IPS-18a (cell line): Measurements from ENCODE around the gene BCL2L12.

Experiments
- H3K27ac ChIP-seq: one replicate; pipeline ENCODE4 v1.5.1; 2013; ENCODE audit warnings: low read length
- H3K27me3 ChIP-seq: one replicate; pipeline ENCODE4 v1.6.1; 2013; ENCODE audit warnings: mild to moderate bottlenecking, low read length; ENCODE audit not compliant: control insufficient read depth, insufficient read depth
- H3K36me3 ChIP-seq: one replicate; pipeline ENCODE4 v1.6.1; 2013; ENCODE audit warnings: low read depth, low read length; ENCODE audit not compliant: control insufficient read depth
- H3K4me1 ChIP-seq: one replicate; pipeline ENCODE4 v1.6.1; 2013; ENCODE audit warnings: low read depth, low read length; ENCODE audit not compliant: control insufficient read depth
- H3K4me3 ChIP-seq: one replicate; pipeline ENCODE4 v1.5.1; 2013; ENCODE audit warnings: low read length
- H3K9ac ChIP-seq: one replicate; pipeline ENCODE4 v1.6.1; 2013; ENCODE audit warnings: mild to moderate bottlenecking, low read length, moderate library complexity
- H3K9me3 ChIP-seq: one replicate; pipeline ENCODE4 v1.6.1; 2013; ENCODE audit warnings: low read depth, low read length; ENCODE audit not compliant: control insufficient read depth

BCL2L12 gene

GRCh38 chr19:49658139-49658517 is 7.6 kb upstream of the BCL2L12 start:
- Histone ChIP-seq H3K36me3 (peaks cover 59% of the 10 kb centered on the region), H3K27me3 (no peaks in the 10 kb centered on the region)

GRCh38 chr19:49658566-49659442 is 6.9 kb upstream of the BCL2L12 start:
- Histone ChIP-seq H3K27ac (no peak overlapping the region), H3K36me3 (peaks cover 53% of the 10 kb centered on the region)

More at GRCh38 chr19:49658139-49658517, 7.6 kb upstream of the BCL2L12 start:
- Histone ChIP-seq H3K9me3 (no peaks in the 10 kb centered on the region), H3K27ac (no peak overlapping the region), H3K4me3 (no peak overlapping the region), H3K9ac (no peak overlapping the region), H3K4me1 (no peaks in the 10 kb centered on the region)

GRCh38 chr19:49660338-49660961 is 5.3 kb upstream of the BCL2L12 start:
- peaks cover 39% of the 10 kb centered on the region for H3K36me3 ChIP-seq
- H3K27me3 ChIP-seq, result no peaks in the 10 kb centered on the region
- no peak overlapping the region for H3K27ac ChIP-seq
- H3K9ac ChIP-seq, result no peak overlapping the region
- no peaks in the 10 kb centered on the region for H3K9me3 ChIP-seq
- no peak overlapping the region for H3K4me3 ChIP-seq
- H3K4me1 ChIP-seq, result no peaks in the 10 kb centered on the region

More at GRCh38 chr19:49658566-49659442, 6.9 kb upstream of the BCL2L12 start:
- Histone ChIP-seq H3K9me3 (no peaks in the 10 kb centered on the region), H3K9ac (no peak overlapping the region), H3K27me3 (no peaks in the 10 kb centered on the region), H3K4me1 (no peaks in the 10 kb centered on the region), H3K4me3 (no peak overlapping the region)

- H3K9ac ChIP-seq, result no peak overlapping the region
- H3K4me1 ChIP-seq, result peaks cover 5% of the 10 kb centered on the region
- H3K4me3 ChIP-seq, result no peak overlapping the region
- no peaks in the 10 kb centered on the region for H3K9me3 ChIP-seq
- H3K36me3 ChIP-seq, result peaks cover 39% of the 10 kb centered on the region
- H3K27ac ChIP-seq, result no peak overlapping the region
- H3K27me3 ChIP-seq, result no peaks in the 10 kb centered on the region
Observed at GRCh38 chr19:49662011-49662410, 3.7 kb upstream of the BCL2L12 start.

- no peak overlapping the region for H3K9ac ChIP-seq
- no peaks in the 10 kb centered on the region for H3K27me3 ChIP-seq
- no peaks in the 10 kb centered on the region for H3K9me3 ChIP-seq
- peaks cover 5% of the 10 kb centered on the region for H3K4me1 ChIP-seq
- H3K36me3 ChIP-seq, result peaks cover 32% of the 10 kb centered on the region
- no peak overlapping the region for H3K4me3 ChIP-seq
- H3K27ac ChIP-seq, result no peak overlapping the region
Observed at GRCh38 chr19:49663224-49663623, 2.5 kb upstream of the BCL2L12 start.

- Histone ChIP-seq H3K27ac (peak overlapping the region; percentile 55), H3K27me3 (no peaks in the 10 kb centered on the region), H3K4me3 (peak overlapping the region; percentile 98), H3K9ac (peak overlapping the region; percentile 72), H3K4me1 (peaks cover 5% of the 10 kb centered on the region), H3K36me3 (peaks cover 28% of the 10 kb centered on the region), H3K9me3 (no peaks in the 10 kb centered on the region)
Observed at GRCh38 chr19:49664171-49665035, 1.3 kb upstream of the BCL2L12 start.

GRCh38 chr19:49665036-49665350 is 740 bp upstream of the BCL2L12 start:
- Histone ChIP-seq H3K27ac (peak overlapping the region; percentile 55), H3K27me3 (no peaks in the 10 kb centered on the region), H3K36me3 (peaks cover 25% of the 10 kb centered on the region)

GRCh38 chr19:49666120-49666444 is 349 bp downstream of the BCL2L12 start:
- Histone ChIP-seq H3K27ac (no peak overlapping the region), H3K4me3 (peak overlapping the region; percentile 98), H3K27me3 (no peaks in the 10 kb centered on the region), H3K9me3 (no peaks in the 10 kb centered on the region), H3K36me3 (peaks cover 25% of the 10 kb centered on the region), H3K9ac (peak overlapping the region; percentile 72), H3K4me1 (peaks cover 5% of the 10 kb centered on the region)

More at GRCh38 chr19:49665036-49665350, 740 bp upstream of the BCL2L12 start:
- H3K9ac ChIP-seq, result peak overlapping the region; percentile 72
- peak overlapping the region; percentile 98 for H3K4me3 ChIP-seq
- no peaks in the 10 kb centered on the region for H3K9me3 ChIP-seq
- H3K4me1 ChIP-seq, result peaks cover 5% of the 10 kb centered on the region

GRCh38 chr19:49667473-49667872 is 1.7 kb downstream of the BCL2L12 start:
- Histone ChIP-seq H3K9me3 (no peaks in the 10 kb centered on the region), H3K36me3 (peaks cover 11% of the 10 kb centered on the region), H3K27me3 (no peaks in the 10 kb centered on the region), H3K27ac (no peak overlapping the region), H3K9ac (no peak overlapping the region), H3K4me3 (no peak overlapping the region), H3K4me1 (peaks cover 10% of the 10 kb centered on the region)

GRCh38 chr19:49669516-49669915 is 3.8 kb downstream of the BCL2L12 start:
- Histone ChIP-seq H3K4me1 (peaks cover 10% of the 10 kb centered on the region), H3K27ac (no peak overlapping the region), H3K4me3 (no peak overlapping the region), H3K27me3 (no peaks in the 10 kb centered on the region), H3K9ac (no peak overlapping the region), H3K9me3 (no peaks in the 10 kb centered on the region), H3K36me3 (peaks cover 7% of the 10 kb centered on the region)

- Histone ChIP-seq H3K27me3 (no peaks in the 10 kb centered on the region), H3K4me1 (peaks cover 4% of the 10 kb centered on the region), H3K36me3 (peaks cover 7% of the 10 kb centered on the region), H3K4me3 (peak overlapping the region; percentile 35), H3K27ac (peak overlapping the region; percentile 29), H3K9me3 (no peaks in the 10 kb centered on the region), H3K9ac (peak overlapping the region; percentile 30)
Observed at GRCh38 chr19:49672131-49672919, 6.6 kb downstream of the BCL2L12 start.
